ENCODE results near the gene FZD1.
"Not testable (repeated sequence)": the region's sequence is repeated elsewhere in the genome, so short reads cannot be mapped to it uniquely, and the experiment has no call there.

The FZD1 gene

GRCh38 chr7:91302794-91303193, 38.6 kb downstream of the FZD1 start:
- DNase-seq (ENCODE audit: low spot score): no peak
- no peak for TF ChIP-seq CTCF (IDR thresholded peaks at IDR 0.05; ENCODE audit: extremely low read depth, missing control alignments)

GRCh38 chr7:91306266-91306665, 42.0 kb downstream of the FZD1 start:
- no peak for DNase-seq (ENCODE audit: low spot score)
- no peak for TF ChIP-seq CTCF (IDR thresholded peaks at IDR 0.05; ENCODE audit: extremely low read depth, missing control alignments)

- no peak for TF ChIP-seq CTCF (IDR thresholded peaks at IDR 0.05; ENCODE audit: extremely low read depth, missing control alignments)
- no peak for DNase-seq (ENCODE audit: low spot score)
Measured at GRCh38 chr7:91307467-91307866, 43.2 kb downstream of the FZD1 start.

- not testable (repeated sequence) for DNase-seq (ENCODE audit: low spot score)
Measured at GRCh38 chr7:91308191-91308590, 44.0 kb downstream of the FZD1 start.

- no peak for TF ChIP-seq CTCF (IDR thresholded peaks at IDR 0.05; ENCODE audit: extremely low read depth, missing control alignments)
- no peak for DNase-seq (ENCODE audit: low spot score)
Measured at GRCh38 chr7:91310830-91311460, 46.7 kb downstream of the FZD1 start.

GRCh38 chr7:91311839-91312238, 47.6 kb downstream of the FZD1 start:
- DNase-seq (ENCODE audit: low spot score): no peak
- TF ChIP-seq CTCF (IDR thresholded peaks at IDR 0.05; ENCODE audit: extremely low read depth, missing control alignments): no peak

- no peak for TF ChIP-seq CTCF (IDR thresholded peaks at IDR 0.05; ENCODE audit: extremely low read depth, missing control alignments)
- no peak for DNase-seq (ENCODE audit: low spot score)
Measured at GRCh38 chr7:91313113-91313512, 48.9 kb downstream of the FZD1 start.

- TF ChIP-seq CTCF (IDR thresholded peaks at IDR 0.05; ENCODE audit: extremely low read depth, missing control alignments): no peak
- no peak for DNase-seq (ENCODE audit: low spot score)
Measured at GRCh38 chr7:91314591-91315323, 50.5 kb downstream of the FZD1 start.
